H1 (cell line): ENCODE results near the gene DOLK. TPM values are rescaled to one million over a fixed set of nuclear protein-coding genes. Genes with fewer than 3 reads are reported as not detected.

Experiments used
- BCL11A ChIP-seq, 2 experiments: IDR thresholded peaks; one replicate each; pipeline ENCODE4 v1.6.1; 2011; ENCODE audit warnings: low read depth in 2 of 2, low read length in 2 of 2, mild to moderate bottlenecking in 2 of 2
- BRCA1 ChIP-seq: IDR thresholded peaks from 2 replicates; pipeline ENCODE4 v1.6.1; 2012; ENCODE audit warnings: low read depth, low read length, improper control_type of control experiment
- CBX8 ChIP-seq: fragments of 300-800, 300-1000 bp; sonication (generic); IDR thresholded peaks from 2 replicates; pipeline ENCODE4 v1.7.1; 2016; ENCODE audit warnings: low read depth, low read length, borderline replicate concordance
- CTBP2 ChIP-seq: IDR thresholded peaks from 2 replicates; pipeline ENCODE4 v1.7.0; 2011; ENCODE audit warnings: borderline replicate concordance, mild to moderate bottlenecking, moderate library complexity, mixed read lengths, low read length; ENCODE audit not compliant: insufficient read depth, insufficient read length
- E2F6 ChIP-seq: IDR thresholded peaks from 2 replicates; pipeline ENCODE4 v1.6.1; 2012; ENCODE audit warnings: inconsistent platforms
- KDM4A ChIP-seq: IDR thresholded peaks from one replicate; pipeline ENCODE4 v1.7.1; 2012; ENCODE audit warnings: low read depth, mild to moderate bottlenecking, moderate library complexity, low read length, inconsistent platforms; ENCODE audit not compliant: severe bottlenecking
- MAFK ChIP-seq: IDR thresholded peaks from 2 replicates; pipeline ENCODE4 v1.6.1; 2012; ENCODE audit warnings: low read depth, mild to moderate bottlenecking, improper control_type of control experiment, low read length
- polyA plus RNA-seq, 7 experiments: library from polyadenylated mRNA; depleted of rRNA in 3 of 7; stranded (reverse) in 5 of 7; unstranded in 2 of 7; fragments of >200 nt in 5 of 7; fragments of 200-250 nt in 2 of 7; gene quantifications; 1 replicate in 5 of 7; 2 replicates in 1 of 7; 4 replicates in 1 of 7; pipeline versions ENCODE4 v1.2.1 to v1.2.3, GENCODE V29; 2011 to 2013; ENCODE audit warnings: missing spikeins in 2 of 7, mixed read lengths in 2 of 7
- total RNA-seq: library from RNA; stranded (reverse); fragmentation: NEBNext Ultra II Directional; extraction: Animal tissue kit (Norgen Biotek cat#: 25700); gene quantifications from 2 replicates; pipeline ENCODE4 v1.2.1, GENCODE V29; 2021

Gene DOLK
- total and polyA plus RNA-seq, 2 of the 8 experiments (the other 6 are each of a cell fraction or from before 2014, with no cell fraction given), result 17.2 to 44.3 TPM

GRCh38 chr9:128972956-128973355, 25.6 kb upstream of the DOLK start (continued):
- TF ChIP-seq CTBP2, result no peak
- no peak for TF ChIP-seq BRCA1
- TF ChIP-seq CBX8, result no peak
- TF ChIP-seq MAFK, result no peak
- no peak for TF ChIP-seq BCL11A (IDR thresholded peaks at IDR 0.05; ENCODE audit: low read depth in 2 of 2, low read length in 2 of 2)
- TF ChIP-seq E2F6, result no peak
- TF ChIP-seq KDM4A, result no peak
